ENCODE measurements around the gene FAM184B.

GRCh38 chr4:17618926-17619325, 162.5 kb downstream of the FAM184B start:
- TF ChIP-seq, protein P1, sequence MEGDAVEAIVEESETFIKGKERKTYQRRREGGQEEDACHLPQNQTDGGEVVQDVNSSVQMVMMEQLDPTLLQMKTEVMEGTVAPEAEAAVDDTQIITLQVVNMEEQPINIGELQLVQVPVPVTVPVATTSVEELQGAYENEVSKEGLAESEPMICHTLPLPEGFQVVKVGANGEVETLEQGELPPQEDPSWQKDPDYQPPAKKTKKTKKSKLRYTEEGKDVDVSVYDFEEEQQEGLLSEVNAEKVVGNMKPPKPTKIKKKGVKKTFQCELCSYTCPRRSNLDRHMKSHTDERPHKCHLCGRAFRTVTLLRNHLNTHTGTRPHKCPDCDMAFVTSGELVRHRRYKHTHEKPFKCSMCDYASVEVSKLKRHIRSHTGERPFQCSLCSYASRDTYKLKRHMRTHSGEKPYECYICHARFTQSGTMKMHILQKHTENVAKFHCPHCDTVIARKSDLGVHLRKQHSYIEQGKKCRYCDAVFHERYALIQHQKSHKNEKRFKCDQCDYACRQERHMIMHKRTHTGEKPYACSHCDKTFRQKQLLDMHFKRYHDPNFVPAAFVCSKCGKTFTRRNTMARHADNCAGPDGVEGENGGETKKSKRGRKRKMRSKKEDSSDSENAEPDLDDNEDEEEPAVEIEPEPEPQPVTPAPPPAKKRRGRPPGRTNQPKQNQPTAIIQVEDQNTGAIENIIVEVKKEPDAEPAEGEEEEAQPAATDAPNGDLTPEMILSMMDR (conservative IDR thresholded peaks at IDR 0.05; ENCODE audit: low read depth in 2 of 2), result no peak
- TF ChIP-seq POLR2AphosphoS5 (IDR thresholded peaks at IDR 0.05; ENCODE audit: low read depth) (no peak), EZH2 (IDR thresholded peaks at IDR 0.05; ENCODE audit: low read depth, unreplicated experiment) (no peak)

Data from GM23338 (cell line).